Hepatocyte (in vitro differentiated cells): ENCODE data around the gene FLT1. TPM values are rescaled to one million over a fixed set of nuclear protein-coding genes. Genes with fewer than 3 reads are reported as not detected.

ENCODE experiments used
- DNase-seq: peaks from one replicate; pipeline ENCODE4 v3.0.0-alpha.2; 2016; ENCODE audit warnings: low spot score
- H2AFZ ChIP-seq: fragments of 200-600 bp; sonication (generic); 2 replicates; pipeline ENCODE4 v1.6.0; 2016; ENCODE audit warnings: antibody characterized with exemption, mild to moderate bottlenecking
- H3K27ac ChIP-seq: fragments of 200-600 bp; sonication (generic); 2 replicates; pipeline ENCODE4 v1.5.1; 2016; ENCODE audit warnings: mild to moderate bottlenecking
- H3K27me3 ChIP-seq: fragments of 200-600 bp; sonication (generic); 2 replicates; pipeline ENCODE4 v1.6.1; 2016
- H3K36me3 ChIP-seq: fragments of 200-600 bp; sonication (generic); replicated peaks from 2 replicates; pipeline ENCODE4 v1.5.1; 2016; ENCODE audit warnings: low read depth; ENCODE audit not compliant: insufficient read depth
- H3K4me1 ChIP-seq: fragments of 200-600 bp; sonication (generic); 2 replicates; pipeline ENCODE4 v1.5.1; 2016; ENCODE audit warnings: mild to moderate bottlenecking, moderate library complexity; ENCODE audit not compliant: insufficient read depth
- H3K4me2 ChIP-seq: fragments of 200-600 bp; sonication (generic); 2 replicates; pipeline ENCODE4 v1.6.0; 2016
- H3K4me3 ChIP-seq: fragments of 200-600 bp; sonication (generic); 2 replicates; pipeline ENCODE4 v1.5.1; 2016; ENCODE audit warnings: mild to moderate bottlenecking
- H3K79me2 ChIP-seq: fragments of 200-600 bp; sonication (generic); 2 replicates; pipeline ENCODE4 v1.6.0; 2017; ENCODE audit warnings: mild to moderate bottlenecking
- H3K9me2 ChIP-seq: fragments of 200-600 bp; sonication (generic); replicated peaks from 2 replicates; pipeline ENCODE4 v1.6.0; 2017; ENCODE audit warnings: mild to moderate bottlenecking; ENCODE audit not compliant: insufficient read depth
- H3K9me3 ChIP-seq: fragments of 200-600 bp; sonication (generic); 2 replicates; pipeline ENCODE4 v1.5.1; 2016; ENCODE audit warnings: low read depth, mild to moderate bottlenecking
- H4K20me1 ChIP-seq: fragments of 200-600 bp; sonication (generic); 2 replicates; pipeline ENCODE4 v1.6.0; 2016; ENCODE audit warnings: mild to moderate bottlenecking; ENCODE audit not compliant: insufficient read depth, poor library complexity, severe bottlenecking
- CTCF ChIP-seq: fragments of 200-600 bp; sonication (generic); IDR thresholded peaks from 2 replicates; pipeline ENCODE4 v1.5.1; 2016; ENCODE audit warnings: antibody characterized with exemption, mild to moderate bottlenecking; ENCODE audit not compliant: poor library complexity
- EZH2 ChIP-seq: fragments of 200-600 bp; sonication (generic); IDR thresholded peaks from 2 replicates; pipeline ENCODE4 v1.6.1; 2016; ENCODE audit warnings: antibody characterized with exemption, mild to moderate bottlenecking, borderline replicate concordance
- EZH2phosphoT487 ChIP-seq: fragments of 200-600 bp; sonication (generic); IDR thresholded peaks from one replicate; pipeline ENCODE4 v1.6.1; 2018; ENCODE audit warnings: antibody characterized with exemption, mild to moderate bottlenecking, low read depth, moderate library complexity; ENCODE audit not compliant: unreplicated experiment, severe bottlenecking
- WGBS: methylation state at CpG from one replicate; pipeline ENCODE4 v1.1.6; 2016; ENCODE audit warnings: low lambda C conversion rate; ENCODE audit errors: missing lambda C conversion rate; 5-methylcytosine and 5-hydroxymethylcytosine counted together
- polyA plus RNA-seq: library from polyadenylated mRNA; unstranded; fragments of >200 nt; fragmentation: Nextera tagmentation; extraction: Ambion mirVana; gene quantifications from 2 replicates; pipeline ENCODE4 v1.2.1, GENCODE V29; 2016
- total RNA-seq: library from RNA; depleted of rRNA; stranded (reverse); fragments of >200 nt; gene quantifications from 2 replicates; pipeline ENCODE4 v1.2.3, GENCODE V29; 2014

Gene FLT1
- total and polyA plus RNA-seq, 2 experiments from 2014 or later: 30.4 to 40.1 TPM

- Histone ChIP-seq H3K36me3 (no peaks in the 10 kb centered on the region), H3K27me3 (no peaks in the 10 kb centered on the region), H3K4me2 (no peak overlapping the region), H4K20me1 (no peaks in the 10 kb centered on the region), H3K9me2 (no peaks in the 10 kb centered on the region), H3K9me3 (no peaks in the 10 kb centered on the region), H2AFZ (no peak overlapping the region), H3K4me1 (no peaks in the 10 kb centered on the region), H3K4me3 (no peak overlapping the region), H3K79me2 (no peaks in the 10 kb centered on the region), H3K27ac (no peak overlapping the region)
- WGBS: 69% methylated on average over 3 of the region's 3 CpGs
- TF ChIP-seq CTCF (peak; percentile 4), EZH2phosphoT487 (no peak), EZH2 (no peak)
- DNase-seq: no peak
These were observed 221.0 kb downstream of the FLT1 start for GRCh38 chr13:28273919-28274318.

GRCh38 chr13:28271056-28271840, 223.7 kb downstream of the FLT1 start:
- no peaks in the 10 kb centered on the region for H4K20me1 ChIP-seq
- no peak overlapping the region for H2AFZ ChIP-seq
- WGBS: 100% methylated on average over 2 of the region's 2 CpGs
- no peaks in the 10 kb centered on the region for H3K9me3 ChIP-seq
- TF ChIP-seq EZH2 (no peak), CTCF (no peak), EZH2phosphoT487 (no peak)
- H3K4me1 ChIP-seq: no peaks in the 10 kb centered on the region
- no peaks in the 10 kb centered on the region for H3K27me3 ChIP-seq
- H3K36me3 ChIP-seq: no peaks in the 10 kb centered on the region
- no peak overlapping the region for H3K27ac ChIP-seq
- no peaks in the 10 kb centered on the region for H3K9me2 ChIP-seq
- H3K4me3 ChIP-seq: no peak overlapping the region
- H3K4me2 ChIP-seq: no peak overlapping the region
- no peaks in the 10 kb centered on the region for H3K79me2 ChIP-seq
- no peak for DNase-seq

- Histone ChIP-seq H3K4me2 (no peak overlapping the region), H3K9me3 (no peaks in the 10 kb centered on the region), H4K20me1 (no peaks in the 10 kb centered on the region), H3K27ac (no peak overlapping the region), H3K4me3 (no peak overlapping the region), H3K4me1 (no peaks in the 10 kb centered on the region), H3K36me3 (no peaks in the 10 kb centered on the region), H3K79me2 (no peaks in the 10 kb centered on the region), H3K9me2 (no peaks in the 10 kb centered on the region), H3K27me3 (no peaks in the 10 kb centered on the region), H2AFZ (no peak overlapping the region)
- TF ChIP-seq EZH2phosphoT487 (no peak), CTCF (no peak), EZH2 (no peak)
- DNase-seq: no peak
These were observed 226.1 kb downstream of the FLT1 start for GRCh38 chr13:28268800-28269223.
